SK-N-SH (cell line): Measurements from ENCODE around the gene ULK3. TPM values are rescaled to one million over a fixed set of nuclear protein-coding genes. Genes with fewer than 3 reads are reported as not detected.

Source experiments
- CTCF ChIA-PET: fragments of 300-600, 350-600 bp; formaldehyde crosslinking; extraction: SDS; loops from one replicate; lab custom pipeline; 2021; lab: Yijun Ruan, JAX
- POLR2A ChIA-PET: fragments of 350-600 bp; sonication (Branson Sonifier 250); formaldehyde crosslinking; extraction: SDS; loops from one replicate; lab custom pipeline; 2020; ENCODE audit warnings: antibody characterized with exemption, inconsistent platforms; lab: Yijun Ruan, JAX
- DNase-seq: peaks from one replicate; pipeline ENCODE4 v3.0.0; 2012
- H2AFZ ChIP-seq: fragments of 200-600 bp; sonication (generic); 2 replicates; pipeline ENCODE4 v1.8.1; 2016; ENCODE audit warnings: antibody characterized with exemption, mild to moderate bottlenecking, low read depth
- H3F3A ChIP-seq: fragments of 200-600 bp; sonication (generic); replicated peaks from 2 replicates; pipeline ENCODE3; 2016; ENCODE audit warnings: antibody characterized with exemption, mild to moderate bottlenecking; ENCODE audit not compliant: insufficient read depth
- H3K27ac ChIP-seq, 2 experiments: fragments of 200-500 bp in 1 of 2; fragments of 200-600 bp in 1 of 2; sonication (Bioruptor generic) in 1 of 2; sonication (generic), shearing (Covaris generic) in 1 of 2; 2 replicates each; pipeline versions ENCODE4 v1.5.1 to v1.6.1; 2014 to 2016; ENCODE audit warnings: low read depth in 2 of 2, inconsistent platforms in 1 of 2, low read length in 1 of 2, mild to moderate bottlenecking in 1 of 2, mixed read lengths in 1 of 2
- H3K27me3 ChIP-seq: fragments of 200-600 bp; sonication (generic), shearing (Covaris generic); 2 replicates; pipeline ENCODE4 v1.6.1; 2016; ENCODE audit warnings: mixed run types; ENCODE audit not compliant: insufficient read depth
- H3K36me3 ChIP-seq, 2 experiments: fragments of 200-500 bp in 1 of 2; fragments of 200-600 bp in 1 of 2; sonication (Bioruptor generic) in 1 of 2; sonication (generic) in 1 of 2; replicated peaks in 1 of 2; 2 replicates each; pipeline versions ENCODE3 to v1.5.1; 2014 to 2016; ENCODE audit warnings: low read length in 1 of 2, mild to moderate bottlenecking in 1 of 2; ENCODE audit not compliant: insufficient read depth in 2 of 2, control insufficient read depth in 1 of 2
- H3K4me1 ChIP-seq, 2 experiments: fragments of 200-500 bp in 1 of 2; fragments of 200-600 bp in 1 of 2; sonication (Bioruptor generic) in 1 of 2; sonication (generic), shearing (Covaris generic) in 1 of 2; 2 replicates each; pipeline versions ENCODE4 v1.5.1 to v1.6.1; 2014 to 2016; ENCODE audit warnings: low read depth in 1 of 2, low read length in 1 of 2, mixed run types in 1 of 2; ENCODE audit not compliant: insufficient read depth in 2 of 2, control insufficient read depth in 1 of 2
- H3K4me2 ChIP-seq: fragments of 200-600 bp; sonication (generic), shearing (Covaris generic); 2 replicates; pipeline ENCODE4 v1.6.1; 2017; ENCODE audit warnings: mixed run types
- H3K4me3 ChIP-seq, 2 experiments: fragments of 200-500 bp in 1 of 2; fragments of 200-600 bp in 1 of 2; sonication (Bioruptor generic) in 1 of 2; sonication (generic), shearing (Covaris generic) in 1 of 2; 2 replicates each; pipeline versions ENCODE4 v1.5.1 to v1.8.1; 2014 to 2016; ENCODE audit warnings: low read depth in 2 of 2, inconsistent platforms in 1 of 2, low read length in 1 of 2, mild to moderate bottlenecking in 1 of 2, mixed read lengths in 1 of 2, moderate library complexity in 1 of 2
- H3K79me2 ChIP-seq: fragments of 200-600 bp; sonication (generic); 2 replicates; pipeline ENCODE4 v1.8.1; 2017; ENCODE audit warnings: mild to moderate bottlenecking; ENCODE audit not compliant: insufficient read depth
- H3K9ac ChIP-seq: fragments of 200-600 bp; sonication (generic); 2 replicates; pipeline ENCODE4 v1.6.1; 2017; ENCODE audit warnings: mixed run types
- H3K9me2 ChIP-seq: fragments of 200-600 bp; sonication (generic); 2 replicates; pipeline ENCODE4 v1.6.1; 2017; ENCODE audit warnings: mixed run types
- H3K9me3 ChIP-seq: fragments of 200-600 bp; sonication (generic); 2 replicates; pipeline ENCODE4 v1.6.1; 2017; ENCODE audit warnings: mixed run types, mild to moderate bottlenecking, moderate library complexity
- H4K20me1 ChIP-seq: fragments of 200-600 bp; sonication (generic); 2 replicates; pipeline ENCODE4 v1.6.1; 2017; ENCODE audit warnings: mild to moderate bottlenecking, mixed run types; ENCODE audit not compliant: insufficient read depth
- ELF1 ChIP-seq: IDR thresholded peaks from 2 replicates; pipeline ENCODE4 v1.4.0; 2012
- EZH2phosphoT487 ChIP-seq: fragments of 200-600 bp; sonication (generic); IDR thresholded peaks from 2 replicates; pipeline ENCODE4 v1.6.1; 2017; ENCODE audit warnings: low read depth, mixed run types, mild to moderate bottlenecking, antibody characterized with exemption, moderate library complexity, borderline replicate concordance
- FOSL2 ChIP-seq: IDR thresholded peaks from 2 replicates; pipeline ENCODE4 v1.4.0; 2012; ENCODE audit warnings: low read depth, mild to moderate bottlenecking, moderate library complexity, borderline replicate concordance
- FOXJ3 ChIP-seq: sonication (generic); formaldehyde crosslinking; IDR thresholded peaks from 2 replicates; pipeline ENCODE4 v1.5.1; 2020; ENCODE audit warnings: mild to moderate bottlenecking, missing genetic modification reagents
- GATA2 ChIP-seq: sonication (generic); formaldehyde crosslinking; IDR thresholded peaks from 2 replicates; pipeline ENCODE4 v1.5.0; 2020; ENCODE audit warnings: mild to moderate bottlenecking, missing genetic modification reagents
- MEF2A ChIP-seq: IDR thresholded peaks from 2 replicates; pipeline ENCODE4 v1.4.0; 2012; ENCODE audit warnings: low read depth, borderline replicate concordance
- NFIC ChIP-seq: IDR thresholded peaks from 2 replicates; pipeline ENCODE4 v1.4.0; 2012; ENCODE audit warnings: borderline replicate concordance
- PBX3 ChIP-seq: IDR thresholded peaks from 2 replicates; pipeline ENCODE4; 2012
- RFX5 ChIP-seq: IDR thresholded peaks from 2 replicates; pipeline ENCODE4 v1.6.1; 2012; ENCODE audit warnings: mild to moderate bottlenecking, improper control_type of control experiment, low read length
- RXRA ChIP-seq: IDR thresholded peaks from 2 replicates; pipeline ENCODE4 v1.4.0; 2012; ENCODE audit warnings: low read depth, mild to moderate bottlenecking, borderline replicate concordance
- SMC3 ChIP-seq: IDR thresholded peaks from 2 replicates; pipeline ENCODE4 v1.6.1; 2012; ENCODE audit warnings: low read depth, low read length, improper control_type of control experiment
- TAF1 ChIP-seq: IDR thresholded peaks from 2 replicates; pipeline ENCODE4 v1.6.1; 2012; ENCODE audit warnings: low read depth, mild to moderate bottlenecking, low read length, moderate library complexity, borderline replicate concordance
- TCF12 ChIP-seq: IDR thresholded peaks from 2 replicates; pipeline ENCODE4 v1.4.0; 2012
- TEAD4 ChIP-seq: IDR thresholded peaks from 2 replicates; pipeline ENCODE4 v1.4.0; 2012; ENCODE audit warnings: mild to moderate bottlenecking, borderline replicate concordance; ENCODE audit not compliant: insufficient read depth
- USF2 ChIP-seq: fragments of 150-350 bp; IDR thresholded peaks from 2 replicates; pipeline ENCODE4 v1.6.1; 2017; ENCODE audit warnings: antibody characterized with exemption, low read length, low read depth, borderline replicate concordance
- YY1 ChIP-seq: IDR thresholded peaks from 2 replicates; pipeline ENCODE4 v1.4.0; 2012; ENCODE audit warnings: low read depth, mild to moderate bottlenecking
- WGBS: methylation state at CpG from one replicate; pipeline ENCODE4 v1.1.6; 2017; ENCODE audit warnings: low lambda C conversion rate; 5-methylcytosine and 5-hydroxymethylcytosine counted together
- polyA plus RNA-seq, 3 experiments: library from polyadenylated mRNA; depleted of rRNA; stranded (reverse); fragments of >200 nt; gene quantifications; 2 replicates each; pipeline ENCODE4 v1.2.3, GENCODE V29; 2012

ULK3 gene
- polyA plus RNA-seq, 1 of the 3 experiments (the other 2 are of a cell fraction), result 41.3 TPM

GRCh38 chr15:74868059-74868458 is 25.1 kb upstream of the ULK3 start (continued):
- TF ChIP-seq USF2, result no peak
- TF ChIP-seq GATA2 (CRISPR knock-in tag), result no peak
- TF ChIP-seq, all 33 proteins: peak for 0

- no peaks in the 10 kb centered on the region for H3K27me3 ChIP-seq
- peaks cover 9% of the 10 kb centered on the region for H3F3A ChIP-seq
- DNase-seq, result no peak
- peaks cover 15 to 21% of the 10 kb centered on the region in 2 experiments; a peak in 3 of 4 replicates for H3K4me1 ChIP-seq
- TF ChIP-seq ELF1 (no peak), NFIC (no peak), RFX5 (no peak), YY1 (no peak), MEF2A (no peak), PBX3 (no peak), EZH2phosphoT487 (no peak), USF2 (no peak), RXRA (no peak), SMC3 (no peak), TEAD4 (no peak), FOSL2 (no peak), TAF1 (no peak), TCF12 (no peak), FOXJ3 (CRISPR knock-in tag) (no peak)
- ChIA-PET POLR2A (no interaction called here), CTCF (interaction anchor here (0.6 to 1.4 kb wide), 2 partner anchors 11 to 34 kb away, joined by 3 read pairs; no protein-coding TSS in a partner anchor)
- no peak overlapping the region for H2AFZ ChIP-seq
- no peak overlapping the region for H3K4me2 ChIP-seq
- 100% methylated on average over 1 of the region's 1 CpG for WGBS
- no peak overlapping the region for H3K27ac ChIP-seq
- H4K20me1 ChIP-seq, result peaks cover 58% of the 10 kb centered on the region
- H3K9me3 ChIP-seq, result no peaks in the 10 kb centered on the region
- H3K79me2 ChIP-seq, result peaks cover 96% of the 10 kb centered on the region
- no peak overlapping the region for H3K9ac ChIP-seq
- peaks cover 8 to 10% of the 10 kb centered on the region in 2 experiments for H3K36me3 ChIP-seq
- H3K4me3 ChIP-seq, result no peak overlapping the region
- no peaks in the 10 kb centered on the region for H3K9me2 ChIP-seq
Measured at GRCh38 chr15:74867466-74868038, 24.6 kb upstream of the ULK3 start.
